GM18498 (cell line): ENCODE measurements around the gene ZNF784.
A peak's percentile ranks its signal among the peaks of the same experiment; 100 is the strongest.

Source experiments
- ATAC-seq: cut with Tn5 transposase; IDR thresholded peaks from one replicate; pipeline ENCODE4 v1.9.1; 2021; ENCODE audit warnings: mild to moderate bottlenecking, moderate library complexity; ENCODE audit not compliant: unreplicated experiment

ZNF784 gene

DNA sequence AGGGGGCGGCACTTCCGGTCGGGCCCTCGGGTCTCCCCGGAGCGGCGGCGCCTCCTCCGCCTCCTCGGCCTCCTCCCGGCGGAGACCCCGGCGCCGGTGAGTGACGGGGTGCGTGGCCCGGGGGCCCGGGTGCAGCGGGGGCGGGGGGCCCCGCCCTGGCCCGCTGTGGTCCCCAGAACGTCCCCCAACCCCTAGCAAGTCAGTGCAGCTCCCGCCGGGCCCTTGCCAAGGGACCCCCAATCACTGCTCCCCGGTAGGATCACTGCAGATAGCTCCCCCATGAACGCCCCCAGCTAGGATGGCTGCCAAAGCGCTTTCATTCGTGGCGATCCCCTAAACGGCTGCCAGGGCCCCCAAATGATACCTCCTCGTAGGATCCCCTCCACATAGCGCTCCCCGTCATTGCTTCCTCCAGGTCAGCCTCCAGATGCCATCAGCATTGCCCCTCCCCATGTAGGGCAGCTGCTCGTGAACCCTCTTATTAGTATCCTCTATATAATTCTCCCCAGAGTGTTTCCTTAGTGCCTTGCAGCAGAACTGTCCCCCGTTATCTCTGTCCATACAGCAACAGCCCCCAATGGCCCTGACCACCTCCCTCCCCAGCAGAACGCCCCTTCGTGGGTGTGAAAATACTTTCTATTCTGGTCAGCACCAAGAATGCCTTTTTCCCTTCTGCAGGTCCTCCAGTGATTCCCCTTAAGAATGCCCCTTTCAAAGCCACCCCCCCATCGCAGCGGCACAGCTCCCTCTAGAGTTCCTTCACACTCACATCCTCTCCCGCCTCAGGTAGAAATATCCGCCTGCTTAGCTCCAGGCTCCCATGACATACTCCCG is 18.5 kb downstream of the ZNF784 start, which contains the start of gene ZNF865:
ZNF865 (plus strand) TSS at position 11 of the 834 bp plus-strand sequence. CDS start 7,972 bp downstream, outside the sequence.
- ATAC-seq: peak; percentile 20

DNA sequence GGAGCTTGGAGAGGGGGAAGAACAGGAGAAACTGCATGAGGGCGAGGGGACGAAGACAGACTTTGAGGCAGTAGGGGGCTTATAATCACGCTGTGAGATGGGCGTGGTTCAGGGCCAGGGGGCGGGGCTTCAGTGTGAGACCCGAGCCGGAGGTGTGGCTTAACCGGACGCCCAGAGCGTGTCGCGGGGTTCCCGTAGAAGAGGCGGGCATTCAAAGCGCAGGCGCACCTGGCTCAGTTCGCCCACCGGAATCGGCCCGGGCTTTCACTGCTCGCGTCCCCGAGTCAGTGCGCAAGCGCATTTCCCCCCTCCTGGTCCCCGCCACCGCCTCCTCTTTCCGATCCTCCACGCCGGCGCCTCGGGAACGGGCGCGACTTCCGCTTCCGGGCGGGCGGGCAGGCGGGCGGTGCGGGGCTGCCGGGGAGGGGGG is 19.1 kb downstream of the ZNF784 start:
- ATAC-seq: peak; percentile 73

DNA sequence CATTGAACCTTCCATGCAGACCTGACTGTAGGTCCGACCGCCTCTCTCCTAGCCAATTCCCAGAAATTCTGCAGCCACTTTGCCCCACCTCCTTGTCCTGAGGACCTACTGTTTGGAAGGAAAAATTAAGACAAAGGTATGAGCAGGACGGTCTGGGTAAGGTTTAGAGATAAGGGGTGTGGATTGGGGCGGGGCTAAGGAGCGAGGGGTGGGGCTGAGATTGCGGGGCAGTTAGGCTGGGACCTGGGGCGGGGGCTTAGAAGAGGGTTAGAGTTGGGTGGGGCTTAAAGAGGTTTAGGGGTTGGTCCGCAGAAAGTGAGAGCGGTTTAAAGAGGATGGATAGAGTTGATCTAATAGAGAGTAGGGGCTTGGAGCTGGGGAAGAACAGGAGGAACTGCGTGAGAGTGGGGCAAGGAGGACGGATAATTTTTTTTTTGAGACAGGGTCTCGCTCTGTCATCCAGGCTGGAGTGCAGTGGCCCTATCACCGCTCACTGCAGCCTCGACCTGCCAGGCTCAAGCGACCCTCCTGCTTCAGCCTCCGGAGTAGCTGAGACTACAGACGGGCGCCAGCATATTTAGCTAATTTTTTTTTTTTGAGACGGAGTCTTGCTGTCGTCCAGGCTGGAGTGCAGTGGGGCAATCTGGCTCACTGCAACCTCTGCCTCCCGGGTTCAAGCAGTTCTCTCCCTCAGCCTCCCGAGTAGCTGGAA is 20.6 kb downstream of the ZNF784 start:
- no peak for ATAC-seq

DNA sequence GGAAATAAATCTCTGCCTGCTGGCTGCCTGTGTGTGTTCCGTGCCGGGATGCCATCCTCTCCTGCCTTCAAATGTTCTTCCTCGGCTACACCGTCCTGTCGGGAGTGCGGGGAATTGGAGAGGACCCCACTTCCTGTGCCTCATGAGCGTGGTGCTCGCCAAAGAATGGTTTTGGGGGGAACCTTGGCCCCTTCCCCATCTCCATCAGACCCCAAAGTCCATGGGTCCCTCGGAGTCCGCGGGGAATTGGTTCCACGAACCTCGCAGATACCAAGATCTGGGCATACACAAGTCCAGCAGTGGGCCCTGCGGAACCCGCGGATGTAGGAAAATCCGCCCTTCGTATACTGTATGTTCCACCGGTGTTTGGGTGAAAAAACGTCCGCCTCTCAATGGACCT is 21.3 kb downstream of the ZNF784 start:
- ATAC-seq: no peak

DNA sequence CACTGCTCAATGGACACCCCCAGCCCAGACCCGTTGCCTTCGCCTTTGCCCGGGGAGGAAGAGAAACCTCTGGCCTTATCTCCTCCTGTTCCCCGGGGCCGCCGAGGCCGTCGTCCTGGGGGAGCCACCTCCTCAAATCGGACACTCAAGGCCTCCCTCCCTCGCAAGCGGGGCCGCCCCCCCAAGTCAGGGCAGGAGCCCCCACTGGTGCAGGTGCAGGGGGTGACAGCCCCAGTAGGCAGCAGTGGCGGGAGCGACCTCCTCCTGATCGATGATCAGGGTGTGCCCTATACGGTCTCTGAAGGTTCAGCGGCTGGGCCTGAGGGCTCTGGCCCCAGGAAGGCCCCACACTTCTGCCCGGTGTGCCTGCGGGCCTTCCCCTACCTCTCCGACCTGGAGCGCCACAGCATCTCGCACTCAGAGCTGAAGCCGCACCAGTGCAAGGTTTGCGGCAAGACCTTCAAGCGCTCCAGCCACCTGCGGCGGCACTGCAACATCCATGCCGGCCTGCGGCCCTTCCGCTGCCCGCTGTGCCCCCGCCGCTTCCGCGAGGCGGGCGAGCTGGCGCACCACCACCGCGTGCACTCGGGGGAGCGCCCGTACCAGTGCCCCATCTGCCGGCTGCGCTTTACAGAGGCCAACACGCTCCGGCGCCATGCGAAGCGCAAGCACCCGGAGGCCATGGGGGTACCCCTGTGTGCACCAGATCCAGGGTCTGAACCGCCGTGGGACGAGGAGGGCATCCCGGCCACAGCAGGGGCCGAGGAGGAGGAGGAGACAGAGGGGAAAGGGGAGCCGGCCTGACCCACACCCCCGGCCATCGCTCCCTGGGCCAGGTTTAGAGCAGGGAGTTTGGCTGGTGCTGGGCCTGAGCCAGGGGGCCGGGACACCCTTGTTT is 22.0 kb downstream of the ZNF784 start:
- ATAC-seq: no peak

DNA sequence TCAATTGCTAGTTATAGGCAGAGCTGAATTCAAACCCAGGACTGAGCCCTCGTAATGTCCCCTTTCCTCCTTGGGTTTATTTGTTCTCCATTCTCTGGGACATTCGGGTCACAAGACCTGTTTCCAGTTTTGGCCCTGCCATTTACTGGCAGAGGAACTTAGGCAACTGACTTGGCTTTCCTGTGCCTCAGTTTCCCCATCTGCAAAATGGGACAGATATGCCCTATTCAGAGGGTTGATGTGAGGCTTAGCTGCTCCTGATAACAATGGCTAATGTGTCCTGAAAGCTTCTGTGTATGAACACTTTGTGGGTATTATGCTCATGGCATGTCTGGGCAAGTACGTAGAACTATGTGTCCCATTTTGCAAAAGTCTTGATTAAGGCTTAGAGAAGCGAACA is 23.3 kb downstream of the ZNF784 start:
- ATAC-seq: no peak

DNA sequence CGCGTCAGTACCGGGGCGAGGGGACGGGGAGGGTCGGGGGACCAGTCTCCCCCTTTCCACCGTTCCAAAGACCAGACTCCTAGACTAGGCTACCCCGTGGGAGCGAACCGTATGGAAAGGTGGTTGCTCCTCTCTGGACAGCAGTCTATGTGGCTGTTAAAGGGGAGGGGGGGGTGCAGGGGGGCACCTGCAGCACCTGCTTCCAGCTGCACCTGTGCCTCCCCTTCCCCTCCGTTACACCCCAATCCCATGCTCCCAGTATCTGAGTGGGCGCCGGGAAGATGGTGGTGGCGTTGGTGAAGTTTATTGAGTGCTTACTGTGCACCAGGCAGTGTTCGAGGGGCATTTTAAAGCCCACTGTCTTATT is 23.7 kb downstream of the ZNF784 start:
- no peak for ATAC-seq

DNA sequence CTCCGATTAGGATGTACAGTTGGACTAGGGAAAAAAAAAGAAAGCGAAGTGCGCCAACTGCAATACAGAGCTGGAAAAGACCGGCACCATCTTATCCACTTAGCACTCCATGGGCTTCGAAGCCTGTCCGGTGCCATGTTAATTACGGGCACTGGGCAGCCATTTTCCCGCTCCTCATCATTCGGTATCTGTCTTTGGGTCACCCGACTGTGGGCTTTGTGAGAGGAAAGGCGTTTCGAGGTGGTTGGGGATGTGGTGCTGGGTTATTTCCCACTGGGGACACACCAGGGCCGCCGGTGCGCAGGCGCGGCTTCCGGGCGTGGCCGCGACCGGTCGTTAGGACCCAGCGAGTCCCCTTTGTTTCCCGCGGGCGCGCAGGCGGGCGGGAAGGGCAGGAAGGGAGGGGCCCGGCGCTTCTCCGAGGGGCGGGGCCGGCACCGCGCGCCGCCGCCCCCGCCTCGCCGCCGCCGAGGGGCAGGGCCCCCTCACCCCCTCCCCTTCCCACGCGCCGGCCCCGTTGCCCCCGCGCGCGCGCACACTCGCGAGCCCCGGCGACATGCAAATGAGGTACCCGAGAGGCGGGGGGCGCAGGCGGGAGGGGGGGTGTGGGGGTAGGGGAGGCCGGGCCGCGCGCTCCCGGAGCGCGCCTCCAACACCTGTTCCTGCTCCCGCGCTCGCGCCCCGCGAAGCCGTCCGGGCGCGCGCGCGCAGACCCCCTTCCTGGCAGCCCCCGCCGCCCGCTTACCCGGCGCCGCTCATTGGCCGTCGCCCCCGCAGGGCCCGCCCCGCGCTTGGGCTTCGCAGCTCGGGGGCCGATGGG is 24.3 kb downstream of the ZNF784 start, which contains the start of gene ZNF524:
ZNF524 (plus strand) TSS at position 447 of the 820 bp plus-strand sequence. CDS start 1,825 bp downstream, outside the sequence.
- peak; percentile 44 for ATAC-seq

DNA sequence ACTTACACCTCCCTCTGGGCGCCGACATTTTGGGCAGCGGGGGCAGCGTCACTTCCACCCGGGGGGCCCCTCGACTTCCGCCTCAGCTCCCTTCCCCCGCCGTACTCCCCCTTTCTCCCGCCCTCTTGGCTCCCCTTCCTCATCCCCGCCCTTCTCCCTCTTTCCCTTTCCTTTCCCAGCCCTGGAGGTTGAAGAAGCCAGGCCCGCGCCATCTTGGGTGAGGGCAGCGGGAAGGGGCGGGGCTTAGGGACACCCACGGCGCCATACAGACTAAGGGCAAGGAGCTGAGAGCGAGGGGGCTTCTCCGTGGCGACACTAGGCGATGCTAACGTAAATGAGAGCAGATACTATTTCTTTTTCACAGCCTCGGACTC is 24.9 kb downstream of the ZNF784 start, which contains the start of gene FIZ1:
FIZ1 (minus strand) TSS at position 50 of the 374 bp plus-strand sequence. CDS start 1,652 bp downstream, outside the sequence.
- peak; percentile 60 for ATAC-seq

DNA sequence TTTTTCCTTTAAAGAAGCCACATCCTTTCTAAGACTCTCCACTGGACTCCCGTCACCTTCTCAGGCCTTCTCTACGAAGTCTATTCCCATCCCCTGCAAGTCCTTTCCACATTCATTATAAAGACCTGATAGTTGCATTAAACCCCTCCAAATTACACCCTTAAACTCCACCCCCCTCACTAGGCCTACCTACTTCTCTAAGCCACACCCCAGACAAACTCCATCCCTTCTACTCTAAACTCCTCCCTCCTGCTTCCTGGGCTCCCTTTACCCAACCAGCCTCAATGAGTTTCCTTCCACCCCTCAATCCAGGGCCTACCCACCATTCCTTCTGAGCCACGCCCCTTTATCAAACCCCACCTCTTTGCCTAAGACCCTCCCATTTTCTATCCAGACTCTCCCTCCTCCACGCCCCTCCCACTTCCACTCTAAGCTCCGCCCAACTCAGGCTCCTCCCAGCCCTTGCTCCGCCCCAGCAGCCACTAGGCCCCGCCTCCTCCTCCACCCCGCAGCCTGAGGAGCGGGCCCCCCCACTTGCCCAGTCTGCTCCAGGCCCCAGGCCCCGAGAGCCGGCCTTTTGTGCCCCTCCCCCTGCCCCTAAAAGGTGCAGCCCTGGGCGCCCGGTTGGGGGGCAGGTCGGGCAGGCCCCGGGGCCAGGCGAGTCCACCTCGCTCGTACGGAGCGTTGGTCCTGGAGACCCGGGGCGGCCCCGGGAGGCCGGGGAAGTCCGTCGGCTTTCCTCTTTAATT is 25.5 kb downstream of the ZNF784 start:
- ATAC-seq: peak; percentile 54

DNA sequence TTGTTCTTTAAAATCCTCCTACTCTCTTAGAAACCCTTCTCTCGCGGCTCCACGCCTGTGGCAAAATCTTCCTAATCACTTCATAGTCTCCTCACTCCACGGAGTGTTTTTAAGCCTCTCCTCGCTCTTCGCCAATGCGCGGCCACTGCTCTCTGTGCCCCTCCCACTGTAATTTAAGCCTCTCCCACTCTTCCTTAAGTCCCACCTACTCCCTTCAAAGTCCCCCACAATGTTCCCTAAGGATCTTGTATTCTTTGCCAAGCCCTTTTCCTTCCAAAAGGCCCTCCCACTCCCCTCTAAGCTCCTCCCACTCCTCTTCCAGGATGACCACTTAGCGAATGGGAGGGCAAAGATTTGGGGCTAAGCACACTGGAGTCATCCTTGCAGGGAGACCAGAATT is 26.3 kb downstream of the ZNF784 start:
- ATAC-seq: no peak

DNA sequence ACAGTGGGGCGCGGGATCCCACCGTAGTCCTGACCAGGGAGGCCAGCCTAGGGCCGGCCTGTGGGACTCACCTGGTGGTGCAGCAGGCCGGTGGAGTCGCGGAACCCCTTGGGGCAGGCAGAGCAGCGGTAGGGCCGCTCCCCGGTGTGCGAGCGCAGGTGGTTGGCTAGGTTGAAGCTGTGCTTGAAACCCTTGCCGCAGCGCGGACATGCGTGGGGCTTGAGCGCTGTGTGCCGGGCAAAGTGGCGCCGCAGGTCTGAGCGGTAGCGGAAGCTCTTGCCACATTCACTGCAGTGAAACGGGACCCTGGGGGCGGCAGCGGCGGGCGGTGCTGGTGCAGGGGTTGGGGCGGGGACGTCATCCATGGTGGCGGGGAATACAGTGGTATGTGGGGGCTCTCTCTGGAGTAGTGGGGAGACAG is 26.9 kb downstream of the ZNF784 start:
- ATAC-seq: no peak

DNA sequence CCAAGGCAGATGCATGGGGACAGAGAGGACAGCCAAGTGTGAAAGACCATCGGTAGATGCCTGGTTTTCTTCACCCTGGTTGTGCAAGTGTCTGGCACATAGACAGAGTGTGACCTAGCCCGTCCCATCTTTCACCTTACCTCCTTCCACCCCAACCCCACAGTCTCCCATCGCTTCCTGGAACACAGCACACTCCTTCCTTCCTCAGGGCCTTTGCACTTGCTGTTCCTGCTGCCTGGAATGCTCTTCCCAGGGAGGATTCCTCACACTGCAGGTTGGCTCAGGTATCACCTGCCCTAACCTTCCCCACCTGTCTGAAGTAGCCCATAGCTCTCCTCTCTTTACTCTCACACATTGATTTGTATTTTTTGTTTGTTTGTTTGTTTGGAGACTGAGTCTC is 28.1 kb downstream of the ZNF784 start:
- ATAC-seq: no peak

DNA sequence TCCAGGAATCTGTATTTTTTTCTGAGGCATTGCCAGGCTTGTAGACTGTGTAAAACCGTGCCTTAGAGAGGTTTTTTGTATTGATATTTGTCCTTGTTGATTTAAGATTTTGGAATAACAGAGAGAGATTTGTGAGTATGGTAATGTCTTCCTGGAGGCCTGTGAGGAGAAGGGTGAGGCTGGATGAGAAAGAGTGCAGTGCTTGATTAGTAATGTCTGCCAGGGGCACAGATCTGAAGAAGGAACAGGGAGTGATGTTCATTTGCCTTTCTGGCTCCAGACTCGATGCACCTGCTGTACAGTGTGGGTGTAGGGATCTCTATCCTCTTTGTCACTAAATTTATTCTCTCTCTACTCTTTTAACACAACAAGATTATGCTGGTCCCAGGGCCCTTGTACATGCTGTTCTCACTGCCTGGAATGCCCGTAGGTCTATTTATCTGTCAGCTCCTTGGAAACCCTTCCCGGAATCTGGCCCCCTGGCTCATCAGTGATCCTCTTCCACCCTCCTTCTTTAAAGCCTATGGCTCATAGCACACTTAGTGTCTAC is 29.3 kb downstream of the ZNF784 start:
- no peak for ATAC-seq

DNA sequence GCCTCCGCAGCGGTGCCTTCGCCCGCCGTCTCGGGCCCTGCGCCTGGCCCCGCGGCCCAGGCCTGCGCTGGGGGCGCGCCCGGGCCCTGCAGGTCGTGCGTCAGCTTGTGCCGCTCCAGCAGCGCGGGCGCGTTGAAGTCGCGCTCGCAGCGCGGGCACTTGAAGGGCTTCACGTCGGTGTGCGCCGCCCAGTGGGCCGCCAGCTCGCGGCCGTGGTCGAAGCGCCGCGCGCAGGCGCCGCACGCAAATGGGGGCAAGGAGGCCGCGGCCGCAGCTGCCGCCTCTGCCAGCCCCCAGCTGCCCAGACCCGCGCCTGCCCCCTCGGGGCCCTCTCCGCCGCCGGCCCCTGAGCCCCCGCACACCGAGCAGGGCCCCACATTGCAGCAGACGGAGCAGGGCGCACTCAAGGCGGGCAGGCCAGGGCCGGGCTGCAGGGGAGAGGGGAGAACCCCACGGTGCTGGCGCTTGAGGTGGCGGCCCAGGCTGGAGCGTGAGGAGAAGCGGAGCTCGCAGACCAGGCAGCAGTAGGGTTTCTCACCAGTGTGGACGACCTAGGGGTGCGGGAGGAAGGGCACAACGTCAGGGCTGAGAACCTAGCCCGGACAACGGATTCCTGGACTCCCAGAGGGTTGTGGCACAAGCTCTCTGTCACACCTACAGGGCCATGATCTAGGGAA is 31.1 kb downstream of the ZNF784 start:
- ATAC-seq: no peak

DNA sequence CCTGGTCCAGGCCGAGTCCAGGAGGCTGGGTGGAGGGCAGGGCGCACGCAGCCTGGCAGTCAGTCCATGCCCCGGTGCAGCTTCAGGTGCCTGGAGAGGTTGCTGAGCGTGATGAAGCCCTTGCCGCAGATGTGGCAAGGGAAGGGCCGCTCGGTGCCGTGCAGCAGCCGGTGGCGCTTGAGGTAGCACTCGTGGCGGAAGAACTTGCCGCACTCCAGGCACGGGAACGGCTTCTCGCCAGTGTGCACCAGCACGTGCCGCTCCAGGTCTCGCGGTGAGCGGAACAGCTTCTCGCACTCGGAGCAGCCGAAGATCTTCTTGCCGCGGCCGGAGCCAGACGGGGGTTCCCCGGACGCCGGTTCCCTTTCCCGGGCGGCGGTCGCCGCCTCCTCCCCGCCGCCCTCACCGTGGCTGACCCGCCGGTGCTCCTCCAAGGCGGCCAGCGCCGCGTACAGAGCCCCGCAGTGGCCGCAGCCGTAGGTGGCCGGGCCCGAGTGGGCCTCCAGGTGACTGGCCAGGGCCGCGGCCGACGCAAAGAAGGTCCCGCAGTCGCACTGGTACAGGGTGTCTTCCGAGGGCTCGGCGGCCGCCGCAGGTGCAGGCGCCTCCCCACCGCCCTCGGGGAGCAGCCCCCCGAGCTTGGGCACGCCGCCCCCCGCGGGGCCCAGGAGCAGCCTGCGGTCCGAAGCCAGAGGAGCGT is 31.8 kb downstream of the ZNF784 start:
- ATAC-seq: no peak

DNA sequence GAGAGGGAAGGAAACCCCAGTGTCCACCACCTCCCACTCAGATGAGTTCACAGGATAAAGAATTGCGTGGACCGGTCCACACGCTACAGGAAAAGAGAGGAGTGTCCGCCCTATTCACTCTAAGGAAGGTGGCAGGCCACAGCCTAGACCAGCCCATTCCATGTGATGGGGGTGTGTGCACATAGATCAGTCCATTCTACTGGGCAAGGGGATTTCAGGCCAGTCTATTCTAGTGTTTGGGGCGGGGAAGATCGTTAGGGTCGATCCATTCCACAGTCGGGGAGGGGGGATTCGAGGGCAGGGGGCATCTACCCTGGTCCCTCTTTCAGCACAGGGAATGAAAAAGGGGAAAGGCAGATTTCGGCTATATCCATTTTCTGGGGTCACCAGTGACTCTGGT is 32.8 kb downstream of the ZNF784 start:
- ATAC-seq: no peak

DNA sequence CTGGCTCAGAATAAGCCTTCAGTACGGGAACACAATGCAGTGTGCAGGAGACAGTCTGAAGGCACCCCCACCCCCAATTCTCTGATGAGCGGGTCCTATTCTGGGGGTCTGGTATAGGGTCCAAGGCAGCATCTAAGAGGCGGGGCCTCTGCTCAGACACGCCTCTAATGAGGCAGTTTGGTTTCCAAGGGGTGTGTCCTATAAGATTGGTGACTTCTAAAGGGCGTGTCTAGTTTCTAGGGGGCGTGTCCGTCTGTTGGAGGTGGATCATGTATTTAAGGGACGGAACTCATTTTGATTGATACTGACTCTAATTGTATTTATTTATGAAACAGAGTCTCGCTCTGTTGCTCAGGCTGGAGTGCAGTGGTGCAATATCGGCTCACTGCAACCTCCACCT is 33.7 kb downstream of the ZNF784 start:
- no peak for ATAC-seq
